Panc1 (cell line): ENCODE measurements around the gene EFCAB10. TPM values are rescaled to one million over a fixed set of nuclear protein-coding genes. Genes with fewer than 3 reads are reported as not detected.
"Not testable (repeated sequence)": the region's sequence is repeated elsewhere in the genome, so short reads cannot be mapped to it uniquely, and the experiment has no call there.

Source experiments
- ATAC-seq: fragments of 200-7000 bp; cut with Tn5 transposase; 2 replicates; pipeline ENCODE4 v1.9.1; 2020; ENCODE audit warnings: mild to moderate bottlenecking, moderate library complexity
- BruUV-seq: library from RNA; stranded (reverse); fragments of 400-500 nt; replicated peaks from 2 replicates; lab custom pipeline; 2021; lab: Mats Ljungman, UMichigan
- CTCF ChIA-PET: fragments of 300-600 bp; sonication (Branson Sonifier 250); formaldehyde crosslinking; loops from one replicate; lab custom pipeline; 2022; ENCODE audit warnings: antibody characterized with exemption; lab: Charles Lee
- POLR2A ChIA-PET: fragments of 300-600 bp; sonication (Branson Sonifier 250); formaldehyde crosslinking; loops from one replicate; lab custom pipeline; 2022; ENCODE audit warnings: antibody characterized with exemption; lab: Charles Lee
- DNase-seq: peaks from one replicate; pipeline ENCODE4 v3.0.0-alpha.2; 2010; ENCODE audit warnings: low read depth, low spot score
- H3K27ac ChIP-seq: 2 replicates; pipeline ENCODE4 v1.5.1; 2011; ENCODE audit warnings: mild to moderate bottlenecking, low read length, inconsistent platforms
- H3K27me3 ChIP-seq: fragments of 200-500 bp; sonication (Bioruptor generic); 2 replicates; pipeline ENCODE4 v1.6.0; 2014; ENCODE audit warnings: low read length, inconsistent platforms; ENCODE audit not compliant: control insufficient read depth, insufficient read depth
- H3K36me3 ChIP-seq: fragments of 200-500 bp; sonication (Bioruptor generic); 2 replicates; pipeline ENCODE4 v1.5.1; 2014; ENCODE audit warnings: inconsistent platforms, mild to moderate bottlenecking, low read length, moderate library complexity; ENCODE audit not compliant: control insufficient read depth, insufficient read depth
- H3K4me1 ChIP-seq: 2 replicates; pipeline ENCODE4 v1.5.1; 2011; ENCODE audit warnings: inconsistent platforms, mild to moderate bottlenecking, low read length, moderate library complexity; ENCODE audit not compliant: control insufficient read depth, insufficient read depth
- H3K4me3 ChIP-seq, 2 experiments: 2 replicates each; pipeline ENCODE4 v1.5.1; 2011 to 2012; ENCODE audit warnings: low read depth in 2 of 2, low read length in 2 of 2, mild to moderate bottlenecking in 2 of 2, inconsistent platforms in 1 of 2, moderate library complexity in 1 of 2
- H3K9me3 ChIP-seq: fragments of 200-500 bp; sonication (Bioruptor generic); 2 replicates; pipeline ENCODE4 v1.5.1; 2014; ENCODE audit warnings: low read depth, mild to moderate bottlenecking, inconsistent platforms, low read length, moderate library complexity; ENCODE audit not compliant: control insufficient read depth, insufficient read depth
- POLR2AphosphoS5 ChIP-seq: IDR thresholded peaks from 2 replicates; pipeline ENCODE4 v1.6.1; 2012; ENCODE audit warnings: mild to moderate bottlenecking, low read depth, low read length, moderate library complexity
- SIN3A ChIP-seq: IDR thresholded peaks from 2 replicates; pipeline ENCODE4 v1.6.1; 2012; ENCODE audit warnings: low read depth, mild to moderate bottlenecking, low read length, moderate library complexity, borderline replicate concordance; ENCODE audit not compliant: insufficient read depth
- TCF7L2 ChIP-seq: IDR thresholded peaks from 2 replicates; pipeline ENCODE4 v1.6.1; 2011; ENCODE audit warnings: mild to moderate bottlenecking, low read depth, low read length, inconsistent platforms
- in situ Hi-C: cut with HindIII; loops from 2 replicates; pipeline ENCODE4 v1.10.0; 2016; ENCODE audit warnings: low sequenced_read_pairs, low pct_unique_long_range_greater_than_20kb
- intact Hi-C: fragments of 100-400 bp; cut with micrococcal nuclease; formaldehyde crosslinking; loops from one replicate; pipeline ENCODE4 v1.10.0; 2022; ENCODE audit not compliant: unreplicated experiment
- total RNA-seq: library from RNA; stranded (reverse); gene quantifications from one replicate; pipeline ENCODE4 v1.2.1, GENCODE V29; 2021; ENCODE audit not compliant: unreplicated experiment
- TF ChIP-seq, protein P1 (sequence below), 2 experiments: IDR thresholded peaks; 2 replicates each; pipeline ENCODE4 v1.6.1; 2011 to 2012; ENCODE audit warnings: low read depth in 2 of 2, control low read depth in 1 of 2, low read length in 1 of 2, mild to moderate bottlenecking in 1 of 2, moderate library complexity in 1 of 2; ENCODE audit not compliant: insufficient read depth in 1 of 2
- TF ChIP-seq, protein P2 (sequence below): fragments of 450-650 bp; IDR thresholded peaks from 2 replicates; pipeline ENCODE4 v1.5.1; 2017; ENCODE audit warnings: mild to moderate bottlenecking

Gene EFCAB10
- total RNA-seq, 1 experiment from 2014 or later, result not detected

DNA sequence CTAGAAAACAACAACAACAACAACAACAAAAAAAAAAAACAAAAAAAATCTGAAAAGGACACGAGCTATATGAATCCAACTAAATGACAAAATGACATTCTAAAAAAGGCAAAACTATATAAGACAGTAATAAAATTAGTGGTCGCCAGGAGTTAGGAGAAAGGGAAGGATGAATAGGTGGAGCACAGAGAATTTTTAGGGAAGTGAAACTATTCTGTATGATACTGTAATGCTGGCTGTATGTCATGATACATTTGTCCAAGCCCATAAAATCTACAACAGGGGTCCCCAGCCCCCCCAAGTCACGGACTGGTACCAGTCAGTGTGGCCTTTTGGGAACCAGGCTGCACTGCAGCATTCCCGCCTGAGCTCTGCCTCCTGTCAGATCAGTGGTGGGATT lies 56.5 kb downstream of the EFCAB10 start:
- no peak for TF ChIP-seq POLR2AphosphoS5
- in situ Hi-C loops (no loop called here), intact Hi-C loops (no loop called here)
- Histone ChIP-seq H3K27ac (no peak overlapping the region), H3K9me3 (no peaks in the 10 kb centered on the region), H3K4me1 (no peaks in the 10 kb centered on the region), H3K36me3 (peaks cover 3% of the 10 kb centered on the region; the same call in 1 of the 2 replicates), H3K4me3 (no peak overlapping the region), H3K27me3 (no peaks in the 10 kb centered on the region)
- ChIA-PET CTCF (no interaction called here), POLR2A (no interaction called here)
- no TSS peak for BruUV-seq
- ATAC-seq (no peak), DNase-seq (no peak)

DNA sequence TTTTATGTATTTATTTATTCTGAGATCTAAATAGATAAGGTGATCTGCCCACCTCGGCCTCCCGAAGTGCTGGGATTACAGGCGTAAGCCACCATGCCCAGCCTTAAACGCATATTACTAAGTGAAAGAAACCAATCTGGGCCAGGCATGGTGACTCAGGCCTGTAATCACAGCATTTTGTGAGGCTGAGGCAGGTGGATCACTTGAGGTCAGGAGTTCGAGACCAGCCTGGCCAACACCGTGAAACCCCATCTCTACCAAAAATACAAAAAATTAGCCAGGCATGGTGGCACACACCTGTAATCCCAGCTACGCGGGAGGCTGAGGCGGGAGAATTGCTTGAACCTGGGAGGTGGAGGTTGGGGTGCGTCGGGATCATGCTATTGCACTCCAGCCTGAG lies 56.9 kb downstream of the EFCAB10 start:
- ATAC-seq, H3K36me3 ChIP-seq, CTCF ChIA-PET, H3K4me3 ChIP-seq, POLR2A ChIA-PET, DNase-seq, H3K27me3 ChIP-seq, H3K4me1 ChIP-seq, H3K27ac ChIP-seq, intact Hi-C loops, in situ Hi-C loops, H3K9me3 ChIP-seq, BruUV-seq: not testable (repeated sequence)

DNA sequence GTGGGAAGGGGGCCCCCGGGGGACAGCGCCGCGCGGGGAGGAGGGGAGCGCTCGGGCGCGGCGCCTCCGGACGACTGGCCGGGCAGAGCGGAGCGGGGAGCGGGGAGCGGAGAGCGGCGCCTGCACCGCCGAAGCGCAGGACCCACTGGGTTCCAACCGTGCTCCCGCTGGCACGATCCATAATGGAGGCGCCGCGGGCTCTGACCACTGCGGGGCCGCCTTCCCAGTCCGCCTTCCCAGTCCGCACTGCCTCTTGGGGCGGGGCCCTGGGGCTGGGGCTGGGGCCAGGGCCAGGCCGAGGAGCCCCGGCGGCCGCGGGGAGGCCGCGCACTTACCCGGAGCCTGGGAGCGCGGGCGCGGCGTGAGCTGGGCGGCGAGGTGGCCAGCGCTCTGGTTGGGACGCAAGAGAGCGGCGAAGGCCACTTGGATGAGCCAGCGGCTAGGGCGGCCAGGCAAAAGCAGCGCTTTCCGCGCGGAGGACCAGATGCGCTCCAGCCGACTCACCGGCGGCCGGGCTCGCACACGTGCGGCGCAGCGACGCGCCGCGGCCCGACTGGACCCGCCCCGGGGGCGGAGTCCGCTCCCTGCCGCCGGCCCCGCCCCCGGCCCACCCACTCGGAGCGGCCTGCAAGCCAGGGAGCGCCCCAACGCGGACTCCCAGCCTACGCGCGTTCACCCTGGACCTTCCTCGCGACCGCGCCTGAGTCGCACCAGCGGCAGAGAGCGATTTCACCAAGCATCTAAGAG lies 59.4 kb downstream of the EFCAB10 start, which contains the start of gene PUS7:
PUS7 (minus strand) TSS at position 555 of the 747 bp plus-strand sequence. CDS start 13,759 bp downstream, outside the sequence.
- ChIA-PET CTCF (interaction anchor here (0.7 kb wide), 1 partner anchor 121 kb away, joined by 3 read pairs; no protein-coding TSS in a partner anchor), POLR2A (no interaction called here)
- in situ Hi-C loops (no loop called here), intact Hi-C loops (no loop called here)
- Histone ChIP-seq H3K27me3 (no peaks in the 10 kb centered on the region), H3K4me3 (peak within 1 kb of the TSS; percentile 86 to 93), H3K27ac (peak within 1 kb of the TSS; percentile 92), H3K4me1 (no peaks in the 10 kb centered on the region), H3K36me3 (peaks cover 3% of the 10 kb centered on the region; the same call in 1 of the 2 replicates), H3K9me3 (no peaks in the 10 kb centered on the region)
- TF ChIP-seq, protein P1, sequence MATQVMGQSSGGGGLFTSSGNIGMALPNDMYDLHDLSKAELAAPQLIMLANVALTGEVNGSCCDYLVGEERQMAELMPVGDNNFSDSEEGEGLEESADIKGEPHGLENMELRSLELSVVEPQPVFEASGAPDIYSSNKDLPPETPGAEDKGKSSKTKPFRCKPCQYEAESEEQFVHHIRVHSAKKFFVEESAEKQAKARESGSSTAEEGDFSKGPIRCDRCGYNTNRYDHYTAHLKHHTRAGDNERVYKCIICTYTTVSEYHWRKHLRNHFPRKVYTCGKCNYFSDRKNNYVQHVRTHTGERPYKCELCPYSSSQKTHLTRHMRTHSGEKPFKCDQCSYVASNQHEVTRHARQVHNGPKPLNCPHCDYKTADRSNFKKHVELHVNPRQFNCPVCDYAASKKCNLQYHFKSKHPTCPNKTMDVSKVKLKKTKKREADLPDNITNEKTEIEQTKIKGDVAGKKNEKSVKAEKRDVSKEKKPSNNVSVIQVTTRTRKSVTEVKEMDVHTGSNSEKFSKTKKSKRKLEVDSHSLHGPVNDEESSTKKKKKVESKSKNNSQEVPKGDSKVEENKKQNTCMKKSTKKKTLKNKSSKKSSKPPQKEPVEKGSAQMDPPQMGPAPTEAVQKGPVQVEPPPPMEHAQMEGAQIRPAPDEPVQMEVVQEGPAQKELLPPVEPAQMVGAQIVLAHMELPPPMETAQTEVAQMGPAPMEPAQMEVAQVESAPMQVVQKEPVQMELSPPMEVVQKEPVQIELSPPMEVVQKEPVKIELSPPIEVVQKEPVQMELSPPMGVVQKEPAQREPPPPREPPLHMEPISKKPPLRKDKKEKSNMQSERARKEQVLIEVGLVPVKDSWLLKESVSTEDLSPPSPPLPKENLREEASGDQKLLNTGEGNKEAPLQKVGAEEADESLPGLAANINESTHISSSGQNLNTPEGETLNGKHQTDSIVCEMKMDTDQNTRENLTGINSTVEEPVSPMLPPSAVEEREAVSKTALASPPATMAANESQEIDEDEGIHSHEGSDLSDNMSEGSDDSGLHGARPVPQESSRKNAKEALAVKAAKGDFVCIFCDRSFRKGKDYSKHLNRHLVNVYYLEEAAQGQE (IDR thresholded peaks at IDR 0.05; ENCODE audit: insufficient read depth in 1 of 2, low read depth in 2 of 2, low read length in 1 of 2), result no peak
- TF ChIP-seq, protein P2, sequence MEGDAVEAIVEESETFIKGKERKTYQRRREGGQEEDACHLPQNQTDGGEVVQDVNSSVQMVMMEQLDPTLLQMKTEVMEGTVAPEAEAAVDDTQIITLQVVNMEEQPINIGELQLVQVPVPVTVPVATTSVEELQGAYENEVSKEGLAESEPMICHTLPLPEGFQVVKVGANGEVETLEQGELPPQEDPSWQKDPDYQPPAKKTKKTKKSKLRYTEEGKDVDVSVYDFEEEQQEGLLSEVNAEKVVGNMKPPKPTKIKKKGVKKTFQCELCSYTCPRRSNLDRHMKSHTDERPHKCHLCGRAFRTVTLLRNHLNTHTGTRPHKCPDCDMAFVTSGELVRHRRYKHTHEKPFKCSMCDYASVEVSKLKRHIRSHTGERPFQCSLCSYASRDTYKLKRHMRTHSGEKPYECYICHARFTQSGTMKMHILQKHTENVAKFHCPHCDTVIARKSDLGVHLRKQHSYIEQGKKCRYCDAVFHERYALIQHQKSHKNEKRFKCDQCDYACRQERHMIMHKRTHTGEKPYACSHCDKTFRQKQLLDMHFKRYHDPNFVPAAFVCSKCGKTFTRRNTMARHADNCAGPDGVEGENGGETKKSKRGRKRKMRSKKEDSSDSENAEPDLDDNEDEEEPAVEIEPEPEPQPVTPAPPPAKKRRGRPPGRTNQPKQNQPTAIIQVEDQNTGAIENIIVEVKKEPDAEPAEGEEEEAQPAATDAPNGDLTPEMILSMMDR, result no peak
- TF ChIP-seq SIN3A (peak; percentile 91; the same call in 1 of the 2 replicates), POLR2AphosphoS5 (peak; percentile 95), TCF7L2 (no peak)
- BruUV-seq, result no TSS peak
- DNase-seq (peak; percentile 33), ATAC-seq (peak; percentile 97)
